ENCODE measurements around the gene TRIM41. TPM values are rescaled to one million over a fixed set of nuclear protein-coding genes. Genes with fewer than 3 reads are reported as not detected.
A peak's percentile ranks its signal among the peaks of the same experiment; 100 is the strongest.
"Not testable (repeated sequence)": the region's sequence is repeated elsewhere in the genome, so short reads cannot be mapped to it uniquely, and the experiment has no call there.

Gene TRIM41
- total RNA-seq, 2 experiments from 2014 or later: 21.4 to 24.0 TPM

DNA sequence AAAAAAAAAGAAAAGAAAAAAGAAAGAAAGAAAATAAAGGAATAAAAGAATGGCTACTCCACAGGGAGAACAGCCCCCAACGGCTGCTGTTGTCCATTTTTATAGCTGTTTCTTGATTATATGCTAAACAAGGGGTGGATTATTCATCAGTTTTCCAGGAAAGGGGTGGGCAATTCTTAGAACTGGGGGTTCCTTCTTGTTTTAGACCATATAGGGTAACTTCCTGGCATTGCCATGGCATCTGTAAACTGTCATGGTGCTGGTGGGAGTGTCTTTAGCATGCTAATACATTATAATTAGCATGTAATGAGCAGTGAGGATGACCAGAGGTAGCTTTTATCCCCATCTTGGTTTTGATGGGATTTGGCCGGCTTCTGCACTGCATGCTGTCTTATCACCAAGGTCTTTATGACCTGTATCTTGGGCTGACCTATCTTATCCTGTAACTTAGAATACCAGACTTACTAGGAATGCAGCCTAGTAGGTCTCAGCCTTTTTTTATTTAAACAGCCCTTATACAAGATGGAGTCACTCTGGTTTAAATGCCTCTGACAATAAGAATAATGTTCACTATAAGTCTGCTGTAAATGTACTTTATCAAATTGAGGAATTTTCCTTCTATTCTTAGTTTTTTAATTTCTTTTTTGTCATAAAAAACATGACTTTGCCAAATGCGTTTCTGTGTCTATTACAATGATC, 46.7 kb upstream of the TRIM41 start:
- no peak overlapping the region for H3K27ac ChIP-seq (ENCODE audit: low read depth in 1 of 2, low read length in 2 of 2)
- CTCF ChIA-PET: no interaction called here
- H3K9me3 ChIP-seq (ENCODE audit: control insufficient read depth in 1 of 2, insufficient read depth in 1 of 2, low read length in 2 of 2): peaks cover 0 to 16% of the 10 kb centered on the region in 2 experiments
- H3K36me3 Mint-ChIP-seq (ENCODE audit: low read depth): peaks cover 3% of the 10 kb centered on the region
- H3K9me3 Mint-ChIP-seq: no peaks in the 10 kb centered on the region
- H3K4me1 Mint-ChIP-seq (ENCODE audit: low read depth): peaks cover 18% of the 10 kb centered on the region
- peaks cover 0 to 28% of the 10 kb centered on the region in 2 experiments for H3K27me3 ChIP-seq (ENCODE audit: control insufficient read depth in 1 of 2, insufficient read depth in 2 of 2, low read length in 2 of 2)
- ATAC-seq (ENCODE audit: poor library complexity) (no peak), DNase-seq (no peak)
- H3K4me3 ChIP-seq (ENCODE audit: low read length): no peak overlapping the region
- intact Hi-C loops (cut with DNase I, micrococcal nuclease): no loop called here
- H3K4me1 ChIP-seq (ENCODE audit: insufficient read depth, low read length): peaks cover 17% of the 10 kb centered on the region
- H3K27me3 Mint-ChIP-seq: peaks cover 17% of the 10 kb centered on the region
- TF ChIP-seq, protein P1, sequence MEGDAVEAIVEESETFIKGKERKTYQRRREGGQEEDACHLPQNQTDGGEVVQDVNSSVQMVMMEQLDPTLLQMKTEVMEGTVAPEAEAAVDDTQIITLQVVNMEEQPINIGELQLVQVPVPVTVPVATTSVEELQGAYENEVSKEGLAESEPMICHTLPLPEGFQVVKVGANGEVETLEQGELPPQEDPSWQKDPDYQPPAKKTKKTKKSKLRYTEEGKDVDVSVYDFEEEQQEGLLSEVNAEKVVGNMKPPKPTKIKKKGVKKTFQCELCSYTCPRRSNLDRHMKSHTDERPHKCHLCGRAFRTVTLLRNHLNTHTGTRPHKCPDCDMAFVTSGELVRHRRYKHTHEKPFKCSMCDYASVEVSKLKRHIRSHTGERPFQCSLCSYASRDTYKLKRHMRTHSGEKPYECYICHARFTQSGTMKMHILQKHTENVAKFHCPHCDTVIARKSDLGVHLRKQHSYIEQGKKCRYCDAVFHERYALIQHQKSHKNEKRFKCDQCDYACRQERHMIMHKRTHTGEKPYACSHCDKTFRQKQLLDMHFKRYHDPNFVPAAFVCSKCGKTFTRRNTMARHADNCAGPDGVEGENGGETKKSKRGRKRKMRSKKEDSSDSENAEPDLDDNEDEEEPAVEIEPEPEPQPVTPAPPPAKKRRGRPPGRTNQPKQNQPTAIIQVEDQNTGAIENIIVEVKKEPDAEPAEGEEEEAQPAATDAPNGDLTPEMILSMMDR (IDR thresholded peaks at IDR 0.05): no peak
- H3K4me3 Mint-ChIP-seq: no peak overlapping the region
- no peak overlapping the region for H3K27ac Mint-ChIP-seq
- H3K36me3 ChIP-seq (ENCODE audit: insufficient read depth, low read length): no peaks in the 10 kb centered on the region
- POLR2A ChIA-PET: no interaction called here

DNA sequence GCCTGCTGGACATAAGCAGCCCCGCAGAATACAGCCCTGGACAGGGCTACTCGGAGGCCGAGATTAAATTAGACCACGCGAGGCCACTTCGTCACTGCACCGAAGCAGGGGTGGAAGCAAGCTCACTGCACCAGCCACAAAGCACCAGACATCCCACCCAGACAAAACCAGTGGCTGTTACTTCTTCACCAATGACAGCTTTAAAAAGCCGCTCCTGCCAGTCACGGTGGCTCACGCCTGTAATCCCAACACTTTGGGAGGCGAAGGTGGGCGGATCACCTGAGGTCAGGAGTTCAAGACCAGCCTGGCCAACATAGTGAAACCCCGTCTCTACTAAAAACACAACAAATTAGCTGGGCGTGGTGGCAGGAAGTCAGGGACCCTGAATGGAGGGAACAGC, 45.5 kb upstream of the TRIM41 start:
- H3K36me3 Mint-ChIP-seq (ENCODE audit: low read depth); H3K4me3 Mint-ChIP-seq; H3K27ac ChIP-seq (ENCODE audit: low read depth in 1 of 2, low read length in 2 of 2); H3K9me3 Mint-ChIP-seq; intact Hi-C loops (cut with DNase I, micrococcal nuclease); DNase-seq; CTCF ChIA-PET; H3K36me3 ChIP-seq (ENCODE audit: insufficient read depth, low read length); ATAC-seq (ENCODE audit: poor library complexity); H3K4me3 ChIP-seq (ENCODE audit: low read length); H3K27ac Mint-ChIP-seq: not testable (repeated sequence)
- POLR2A ChIA-PET: interaction anchor here (0.6 kb wide), 1 partner anchor 14 kb away, joined by 3 read pairs; no protein-coding TSS in a partner anchor
- Histone ChIP-seq H3K27me3 (ENCODE audit: control insufficient read depth in 1 of 2, insufficient read depth in 2 of 2, low read length in 2 of 2) (peaks cover 0 to 17% of the 10 kb centered on the region in 2 experiments), H3K9me3 (ENCODE audit: control insufficient read depth in 1 of 2, insufficient read depth in 1 of 2, low read length in 2 of 2) (peaks cover 0 to 16% of the 10 kb centered on the region in 2 experiments), H3K4me1 (ENCODE audit: insufficient read depth, low read length) (peaks cover 21% of the 10 kb centered on the region)
- Mint-ChIP-seq H3K4me1 (ENCODE audit: low read depth) (peaks cover 22% of the 10 kb centered on the region), H3K27me3 (peaks cover 13% of the 10 kb centered on the region)

DNA sequence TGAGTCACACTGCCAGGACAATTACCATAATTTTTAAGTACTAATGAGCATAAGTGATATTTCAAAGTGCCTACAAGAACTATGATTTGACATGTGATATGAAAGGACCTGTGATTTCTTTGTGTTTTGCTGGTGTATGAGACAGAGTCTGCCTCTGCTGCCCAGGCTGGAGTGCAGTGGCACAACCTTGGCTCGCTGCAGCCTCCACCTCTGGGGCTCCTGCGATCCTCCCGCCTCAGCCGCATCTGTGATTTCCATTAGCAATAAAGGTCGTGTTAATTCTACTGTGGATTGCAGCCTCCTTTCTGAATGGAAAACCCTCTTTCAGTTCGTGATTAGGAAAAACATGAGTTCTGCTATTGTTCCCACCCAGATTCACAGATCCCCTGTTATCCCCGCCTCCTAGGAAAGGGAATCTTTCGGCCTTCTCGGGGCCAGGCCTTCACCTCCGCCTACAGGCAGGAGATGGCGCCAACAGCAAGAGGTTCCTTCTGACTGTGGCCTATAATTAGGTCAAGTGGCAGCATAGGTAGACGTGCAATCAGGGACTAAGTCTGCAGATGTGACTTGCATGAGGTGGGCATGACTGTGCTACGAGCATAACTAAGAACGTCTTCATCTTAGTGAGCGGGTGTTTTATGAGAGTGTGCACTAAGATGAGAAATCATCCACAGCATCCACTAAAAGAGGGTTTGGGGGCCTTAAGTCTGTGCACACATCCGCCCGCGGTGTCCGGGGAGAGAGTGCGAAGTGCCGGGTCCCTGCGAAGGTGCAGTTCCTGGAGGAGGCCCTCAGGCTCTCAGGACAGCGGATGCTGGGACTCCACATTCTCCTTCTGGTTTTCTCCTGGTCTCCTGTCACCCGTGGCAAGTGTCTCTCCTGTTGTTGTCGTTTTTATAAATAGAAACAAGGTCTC, 41.2 kb upstream of the TRIM41 start:
- no peaks in the 10 kb centered on the region for H3K9me3 Mint-ChIP-seq
- ChIA-PET POLR2A (interaction anchor here (3.9 kb wide), 1 partner anchor 80 kb away, joined by 48 read pairs; the partner anchor contains the start of gene TRIM52), CTCF (interaction anchor here (1.1 kb wide), 1 partner anchor 9 kb away, joined by 3 read pairs; no protein-coding TSS in a partner anchor)
- intact Hi-C loops (cut with DNase I, micrococcal nuclease): no loop called here
- TF ChIP-seq, protein P1 (IDR thresholded peaks at IDR 0.05): peak; percentile 87
- DNase-seq (peak; percentile 46 to 88 (median 58)), ATAC-seq (ENCODE audit: poor library complexity) (peak; percentile 59)
- no peaks in the 10 kb centered on the region for H3K27me3 Mint-ChIP-seq
- no peaks in the 10 kb centered on the region for H3K36me3 ChIP-seq (ENCODE audit: insufficient read depth, low read length)
- H3K4me3 ChIP-seq (ENCODE audit: low read length): no peak overlapping the region
- H3K4me1 Mint-ChIP-seq (ENCODE audit: low read depth): peaks cover 40% of the 10 kb centered on the region
- peaks cover 0 to 8% of the 10 kb centered on the region in 2 experiments for H3K9me3 ChIP-seq (ENCODE audit: control insufficient read depth in 1 of 2, insufficient read depth in 1 of 2, low read length in 2 of 2)
- peaks cover 30% of the 10 kb centered on the region for H3K4me1 ChIP-seq (ENCODE audit: insufficient read depth, low read length)
- peaks cover 8% of the 10 kb centered on the region for H3K36me3 Mint-ChIP-seq (ENCODE audit: low read depth)
- H3K27me3 ChIP-seq (ENCODE audit: control insufficient read depth in 1 of 2, insufficient read depth in 2 of 2, low read length in 2 of 2): no peaks in the 10 kb centered on the region
- no peak overlapping the region for H3K27ac ChIP-seq (ENCODE audit: low read depth in 1 of 2, low read length in 2 of 2)
- peak overlapping the region; percentile 86 for H3K4me3 Mint-ChIP-seq
- peak overlapping the region; percentile 86 for H3K27ac Mint-ChIP-seq
